T-helper 17 cell (primary cell): ENCODE measurements around the gene CHST3. TPM values are rescaled to one million over a fixed set of nuclear protein-coding genes. Genes with fewer than 3 reads are reported as not detected.
"Not testable (repeated sequence)": the region's sequence is repeated elsewhere in the genome, so short reads cannot be mapped to it uniquely, and the experiment has no call there.

ENCODE experiments used
- ATAC-seq: fragments of 150-1000 bp; cut with Tn5 transposase; 2 replicates; pipeline ENCODE4 v1.10.0; 2021; ENCODE audit warnings: mild to moderate bottlenecking, moderate library complexity
- DNase-seq, 3 donors: peaks; one replicate each; pipeline versions ENCODE4 v3.0.0 to v3.0.0-alpha.2; 2020 to 2021
- H3K9me3 ChIP-seq: one replicate; pipeline ENCODE4 v1.7.0; 2013; ENCODE audit warnings: low read length, mild to moderate bottlenecking; ENCODE audit not compliant: control insufficient read depth, poor library complexity, severe bottlenecking
- H3K27ac Mint-ChIP-seq: one replicate; pipeline ENCODE4 v1.8.0; 2022; ENCODE audit warnings: mild to moderate bottlenecking, moderate library complexity, mixed read lengths
- H3K27me3 Mint-ChIP-seq: one replicate; pipeline ENCODE4 v1.8.0; 2022; ENCODE audit warnings: mixed read lengths
- H3K36me3 Mint-ChIP-seq: one replicate; pipeline ENCODE4 v1.8.0; 2022; ENCODE audit warnings: low read depth, mixed read lengths
- H3K4me1 Mint-ChIP-seq: one replicate; pipeline ENCODE4 v1.8.0; 2022; ENCODE audit warnings: mild to moderate bottlenecking, mixed read lengths
- H3K4me3 Mint-ChIP-seq: one replicate; pipeline ENCODE4 v1.8.0; 2022; ENCODE audit warnings: mild to moderate bottlenecking, moderate library complexity, mixed read lengths
- total RNA-seq, 4 donors: library from RNA in 2 of 4; stranded (reverse) in 2 of 4; gene quantifications; one replicate each; pipeline ENCODE4 v1.2.3 and lab custom pipeline; 2022 to 2026

The CHST3 gene, protein sequence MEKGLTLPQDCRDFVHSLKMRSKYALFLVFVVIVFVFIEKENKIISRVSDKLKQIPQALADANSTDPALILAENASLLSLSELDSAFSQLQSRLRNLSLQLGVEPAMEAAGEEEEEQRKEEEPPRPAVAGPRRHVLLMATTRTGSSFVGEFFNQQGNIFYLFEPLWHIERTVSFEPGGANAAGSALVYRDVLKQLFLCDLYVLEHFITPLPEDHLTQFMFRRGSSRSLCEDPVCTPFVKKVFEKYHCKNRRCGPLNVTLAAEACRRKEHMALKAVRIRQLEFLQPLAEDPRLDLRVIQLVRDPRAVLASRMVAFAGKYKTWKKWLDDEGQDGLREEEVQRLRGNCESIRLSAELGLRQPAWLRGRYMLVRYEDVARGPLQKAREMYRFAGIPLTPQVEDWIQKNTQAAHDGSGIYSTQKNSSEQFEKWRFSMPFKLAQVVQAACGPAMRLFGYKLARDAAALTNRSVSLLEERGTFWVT
- total RNA-seq, result not detected
- 0 to 0.12 reads per million in 2 donors for total RNA-seq (lab: John Stamatoyannopoulos, UW)

DNA sequence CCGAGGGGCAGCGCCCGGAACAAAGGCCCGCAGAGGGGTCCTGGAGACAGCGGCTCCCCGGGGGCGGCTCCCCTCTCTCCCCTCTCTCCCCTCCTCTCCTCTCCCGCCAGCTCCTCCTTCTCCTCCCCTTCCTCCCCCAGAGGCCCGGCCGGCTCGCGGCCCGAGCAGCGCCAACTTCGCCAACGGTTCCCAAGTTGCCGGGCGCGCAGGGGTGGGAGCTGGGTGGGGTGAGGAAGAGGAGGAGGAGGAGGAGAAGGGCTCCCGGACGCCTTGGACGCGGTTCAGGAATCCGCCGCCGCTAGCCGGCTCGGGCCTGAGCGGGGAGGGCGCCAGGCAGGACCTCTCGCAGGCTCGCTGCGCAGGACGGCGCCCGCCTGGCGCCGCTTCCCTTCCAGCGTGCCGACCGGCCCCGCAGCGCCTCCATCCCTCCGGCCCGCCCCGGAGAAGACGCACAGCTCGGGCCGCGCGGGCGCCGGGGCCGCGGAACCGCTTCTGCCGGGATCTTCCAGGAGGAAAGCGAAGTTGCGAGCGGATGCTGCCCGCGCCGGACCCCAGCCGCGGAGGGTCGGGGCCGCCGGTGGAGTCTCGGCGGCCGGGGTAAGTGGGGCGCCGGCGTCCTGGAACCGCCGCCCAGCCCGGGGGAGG is at the start of gene CHST3:
TSS of gene CHST3 (plus strand) at position 298 of the 645 bp plus-strand sequence. CDS start 41,448 bp downstream, outside the sequence.
- ATAC-seq (peak; percentile 37), DNase-seq (no peak)
- H3K4me1 Mint-ChIP-seq, result peaks cover 11% of the 10 kb centered on the region
- peaks cover 63% of the 10 kb centered on the region for H3K27me3 Mint-ChIP-seq
- H3K36me3 Mint-ChIP-seq, result peaks cover 10% of the 10 kb centered on the region
- no peak within 1 kb of the TSS for H3K27ac Mint-ChIP-seq
- no peaks in the 10 kb centered on the region for H3K9me3 ChIP-seq
- peak within 1 kb of the TSS; percentile 83 for H3K4me3 Mint-ChIP-seq

DNA sequence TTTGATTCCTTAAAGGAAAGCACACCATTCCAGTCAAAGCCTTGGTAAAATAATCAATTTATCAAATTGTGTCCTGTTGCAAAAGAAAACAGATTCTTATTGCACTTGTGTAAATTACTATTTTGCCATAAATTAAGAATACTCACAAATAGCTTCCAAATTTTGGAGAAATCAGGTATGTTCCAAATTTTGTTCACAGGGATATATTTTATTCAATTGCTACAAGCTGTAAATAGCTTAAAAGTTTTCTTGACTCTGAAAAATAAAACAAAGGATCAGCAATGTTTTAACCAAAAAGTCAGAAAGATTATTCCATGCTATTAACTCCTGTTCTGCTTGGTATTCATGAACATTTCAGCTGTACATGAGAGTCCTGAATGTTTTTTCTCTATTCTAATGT is 47.4 kb upstream of the CHST3 start:
- no peak for ATAC-seq
- Mint-ChIP-seq H3K4me3 (no peak overlapping the region), H3K27me3 (peaks cover 14% of the 10 kb centered on the region), H3K4me1 (no peaks in the 10 kb centered on the region), H3K27ac (no peak overlapping the region), H3K36me3 (no peaks in the 10 kb centered on the region)
- DNase-seq, result no peak
- H3K9me3 ChIP-seq, result no peaks in the 10 kb centered on the region

- H3K9me3 ChIP-seq, result no peaks in the 10 kb centered on the region
- Mint-ChIP-seq H3K27me3 (peaks cover 18% of the 10 kb centered on the region), H3K36me3 (no peaks in the 10 kb centered on the region), H3K4me1 (no peaks in the 10 kb centered on the region), H3K27ac (no peak overlapping the region), H3K4me3 (no peak overlapping the region)
- ATAC-seq, result no peak
- no peak for DNase-seq
These were observed 45.2 kb upstream of the CHST3 start for GRCh38 chr10:71918992-71919391.

- DNase-seq, ATAC-seq, H3K9me3 ChIP-seq, H3K36me3 Mint-ChIP-seq, H3K4me1 Mint-ChIP-seq, H3K27ac Mint-ChIP-seq, H3K4me3 Mint-ChIP-seq: not testable (repeated sequence)
- peaks cover 18% of the 10 kb centered on the region for H3K27me3 Mint-ChIP-seq
These were observed 44.1 kb upstream of the CHST3 start for GRCh38 chr10:71919956-71920539.

DNA sequence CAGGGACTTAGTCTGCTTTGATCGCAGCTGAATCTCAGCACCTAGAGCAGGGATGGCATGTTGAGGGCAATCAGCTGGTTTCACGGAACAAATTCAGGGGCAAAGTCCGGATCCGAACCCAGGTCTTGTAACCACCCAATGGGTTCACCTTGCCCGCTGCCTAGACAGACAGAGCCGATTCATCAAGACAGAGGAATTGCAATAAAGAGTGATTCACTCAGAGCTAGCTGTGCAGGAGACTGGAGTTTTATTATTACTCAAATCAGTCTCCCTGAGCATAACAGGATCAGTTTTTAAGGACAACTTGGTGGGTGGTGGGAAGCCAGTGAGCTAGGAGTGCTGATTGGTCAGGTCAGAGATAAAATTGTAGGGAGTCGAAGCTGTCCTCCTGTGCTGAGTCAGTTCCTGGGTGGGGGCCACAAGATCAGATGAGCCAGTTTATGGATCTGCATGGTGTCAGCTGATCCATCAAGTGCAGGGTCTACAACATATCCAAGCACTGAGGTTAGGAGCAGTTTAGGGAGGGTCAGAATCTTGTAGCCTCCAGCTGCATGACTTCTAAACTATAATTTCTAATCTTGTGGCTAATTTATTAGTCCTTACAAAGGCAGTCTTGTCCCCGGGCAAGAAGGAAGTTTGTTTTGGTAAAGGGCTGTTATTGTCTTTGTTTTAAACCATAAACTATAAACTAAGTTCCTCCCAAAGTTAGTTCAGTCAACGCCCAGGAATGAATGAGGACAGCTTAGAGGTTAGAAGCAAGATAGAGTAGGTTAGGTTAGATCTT is 43.5 kb upstream of the CHST3 start:
- DNase-seq (no peak), ATAC-seq (no peak)
- H3K9me3 ChIP-seq, result no peaks in the 10 kb centered on the region
- peaks cover 18% of the 10 kb centered on the region for H3K27me3 Mint-ChIP-seq
- H3K36me3 Mint-ChIP-seq, result no peaks in the 10 kb centered on the region
- no peak overlapping the region for H3K27ac Mint-ChIP-seq
- H3K4me3 Mint-ChIP-seq, result no peak overlapping the region
- no peaks in the 10 kb centered on the region for H3K4me1 Mint-ChIP-seq

GRCh38 chr10:71921324-71922027 is 42.7 kb upstream of the CHST3 start:
- H3K9me3 ChIP-seq, result no peaks in the 10 kb centered on the region
- no peak for ATAC-seq
- no peaks in the 10 kb centered on the region for H3K36me3 Mint-ChIP-seq
- no peak overlapping the region for H3K27ac Mint-ChIP-seq
- no peaks in the 10 kb centered on the region for H3K4me1 Mint-ChIP-seq
- DNase-seq, result no peak
- H3K4me3 Mint-ChIP-seq, result no peak overlapping the region
- H3K27me3 Mint-ChIP-seq, result peaks cover 18% of the 10 kb centered on the region

DNA sequence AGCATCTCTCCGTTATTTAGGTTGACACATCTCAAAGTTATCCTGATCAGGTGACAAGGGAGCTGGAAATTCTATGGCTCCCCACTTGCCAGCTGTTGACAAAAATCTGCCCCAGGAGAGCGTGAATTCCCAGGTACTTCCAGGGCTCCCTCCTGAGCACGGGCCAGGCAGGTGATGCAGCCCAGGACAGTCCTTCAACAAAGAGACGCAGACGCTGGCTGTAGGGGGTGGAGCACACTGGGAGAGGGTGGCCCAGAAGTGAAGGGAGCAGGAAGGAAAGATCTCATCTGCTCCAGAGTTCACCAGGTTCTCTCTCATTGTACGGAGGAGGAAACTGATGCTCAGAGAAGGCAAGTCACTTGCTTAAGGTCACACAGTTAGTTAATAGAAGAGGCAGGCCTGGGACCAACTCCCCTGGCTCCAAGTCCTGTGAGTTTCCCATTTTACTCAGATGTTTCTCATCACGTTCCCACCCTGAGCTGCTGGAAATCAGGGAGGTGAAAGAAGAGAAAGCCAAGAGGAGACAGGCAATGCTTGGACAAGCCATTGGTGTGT is 41.0 kb upstream of the CHST3 start:
- Mint-ChIP-seq H3K27me3 (peaks cover 25% of the 10 kb centered on the region), H3K27ac (no peak overlapping the region), H3K4me3 (no peak overlapping the region), H3K36me3 (no peaks in the 10 kb centered on the region), H3K4me1 (peaks cover 3% of the 10 kb centered on the region)
- H3K9me3 ChIP-seq, result no peaks in the 10 kb centered on the region
- no peak for DNase-seq
- no peak for ATAC-seq

GRCh38 chr10:71924771-71925170 is 39.4 kb upstream of the CHST3 start:
- ATAC-seq (no peak), DNase-seq (no peak)
- no peaks in the 10 kb centered on the region for H3K36me3 Mint-ChIP-seq
- H3K27ac Mint-ChIP-seq, result no peak overlapping the region
- H3K4me1 Mint-ChIP-seq, result peaks cover 3% of the 10 kb centered on the region
- H3K9me3 ChIP-seq, result no peaks in the 10 kb centered on the region
- H3K27me3 Mint-ChIP-seq, result peaks cover 25% of the 10 kb centered on the region
- no peak overlapping the region for H3K4me3 Mint-ChIP-seq

- no peaks in the 10 kb centered on the region for H3K9me3 ChIP-seq
- H3K4me3 Mint-ChIP-seq, result no peak overlapping the region
- DNase-seq, result no peak
- H3K36me3 Mint-ChIP-seq, result no peaks in the 10 kb centered on the region
- ATAC-seq, result no peak
- H3K4me1 Mint-ChIP-seq, result peaks cover 3% of the 10 kb centered on the region
- peaks cover 7% of the 10 kb centered on the region for H3K27me3 Mint-ChIP-seq
- H3K27ac Mint-ChIP-seq, result no peak overlapping the region
These were observed 37.0 kb upstream of the CHST3 start for GRCh38 chr10:71927159-71927558.

DNA sequence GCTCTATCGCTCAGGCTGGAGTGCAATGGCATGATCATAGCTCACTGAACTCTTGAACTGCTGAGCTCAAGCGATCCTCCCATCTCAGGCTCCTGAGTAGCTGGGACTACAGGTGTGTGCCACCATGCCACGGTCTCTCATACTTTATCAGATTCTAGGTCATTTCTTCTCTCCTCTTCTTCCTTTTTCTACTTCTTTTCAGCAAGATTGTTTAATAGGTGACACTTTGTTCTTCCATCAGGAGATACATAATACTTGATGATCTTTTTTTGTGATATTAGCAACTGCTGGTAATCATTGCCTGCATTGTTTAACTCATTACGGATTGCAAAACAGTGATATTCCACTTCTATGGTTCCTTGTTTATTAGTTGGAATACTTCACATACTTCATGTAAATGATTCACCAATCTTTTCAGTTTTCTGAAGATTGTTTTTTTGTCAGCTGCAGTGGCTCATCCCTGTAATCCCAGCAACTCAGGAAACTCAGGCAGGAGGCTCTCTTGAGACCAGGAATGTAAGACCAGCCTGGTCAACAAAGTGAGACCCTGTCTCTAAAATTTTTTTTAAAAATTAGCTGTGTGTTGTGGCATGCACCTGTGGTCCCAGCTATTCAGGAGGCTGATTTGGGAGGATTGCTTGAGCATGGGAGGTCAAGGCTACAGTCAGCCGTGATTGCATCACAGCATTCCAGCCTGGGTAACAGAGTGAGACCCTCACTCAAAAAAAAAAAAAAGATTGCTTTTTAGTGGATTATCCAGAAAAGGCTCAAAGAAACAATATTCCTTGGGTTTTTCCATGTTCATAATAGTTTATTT is 36.2 kb upstream of the CHST3 start:
- Mint-ChIP-seq H3K27me3 (peaks cover 7% of the 10 kb centered on the region), H3K27ac (no peak overlapping the region), H3K4me1 (peaks cover 3% of the 10 kb centered on the region), H3K36me3 (no peaks in the 10 kb centered on the region), H3K4me3 (no peak overlapping the region)
- DNase-seq (no peak), ATAC-seq (no peak)
- H3K9me3 ChIP-seq, result no peaks in the 10 kb centered on the region

DNA sequence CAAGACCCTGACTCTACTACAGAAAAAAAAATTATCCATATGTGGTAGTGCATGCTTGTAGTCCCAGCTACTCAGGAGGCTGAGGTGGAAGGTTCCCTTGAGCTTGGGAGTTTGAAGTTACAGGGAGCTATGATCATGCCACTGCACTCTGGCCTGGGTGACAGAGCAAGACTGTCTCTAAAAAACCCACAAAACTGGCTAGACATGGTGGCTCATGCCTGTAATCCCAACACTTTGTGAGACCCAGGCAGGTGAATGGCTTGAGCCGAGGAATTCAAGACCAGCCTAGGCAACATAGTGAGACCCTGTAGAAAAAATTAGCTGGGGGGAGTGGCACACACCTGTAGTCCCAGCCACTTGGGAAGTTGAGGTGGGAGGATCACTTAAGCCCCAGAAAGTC is 32.9 kb upstream of the CHST3 start:
- H3K4me1 Mint-ChIP-seq, result peaks cover 10% of the 10 kb centered on the region
- peaks cover 4% of the 10 kb centered on the region for H3K36me3 Mint-ChIP-seq
- no peaks in the 10 kb centered on the region for H3K9me3 ChIP-seq
- ATAC-seq (no peak), DNase-seq (no peak)
- no peak overlapping the region for H3K27ac Mint-ChIP-seq
- H3K4me3 Mint-ChIP-seq, result no peak overlapping the region
- H3K27me3 Mint-ChIP-seq, result peaks cover 7% of the 10 kb centered on the region
